ENCODE measurements around the gene GATAD2B.

The GATAD2B gene

GRCh38 chr1:153938996-153939395, 16.2 kb upstream of the GATAD2B start:
- Histone ChIP-seq H3K36me3 (ENCODE audit: control insufficient read depth, insufficient read depth, low read length) (peaks cover 84% of the 10 kb centered on the region), H3K4me3 (ENCODE audit: low read depth, low read length) (no peak overlapping the region), H3K4me1 (ENCODE audit: control insufficient read depth, insufficient read depth, low read length) (no peaks in the 10 kb centered on the region)

GRCh38 chr1:153937331-153937730, 14.6 kb upstream of the GATAD2B start:
- H3K36me3 ChIP-seq (ENCODE audit: control insufficient read depth, insufficient read depth, low read length) = peaks cover 88% of the 10 kb centered on the region
- H3K27me3 ChIP-seq (ENCODE audit: control insufficient read depth, insufficient read depth, low read length) = no peaks in the 10 kb centered on the region
- H3K4me3 ChIP-seq (ENCODE audit: low read depth, low read length) = no peak overlapping the region
- no peaks in the 10 kb centered on the region for H3K4me1 ChIP-seq (ENCODE audit: control insufficient read depth, insufficient read depth, low read length)
- H3K27ac ChIP-seq (ENCODE audit: low read depth, low read length) = no peak overlapping the region
- no peak overlapping the region for H3K9ac ChIP-seq (ENCODE audit: low read depth, low read length)
- H3K9me3 ChIP-seq (ENCODE audit: control insufficient read depth, insufficient read depth, low read length) = no peaks in the 10 kb centered on the region

More at GRCh38 chr1:153938996-153939395, 16.2 kb upstream of the GATAD2B start:
- Histone ChIP-seq H3K9ac (ENCODE audit: low read depth, low read length) (no peak overlapping the region), H3K9me3 (ENCODE audit: control insufficient read depth, insufficient read depth, low read length) (no peaks in the 10 kb centered on the region), H3K27ac (ENCODE audit: low read depth, low read length) (no peak overlapping the region), H3K27me3 (ENCODE audit: control insufficient read depth, insufficient read depth, low read length) (no peaks in the 10 kb centered on the region)

- Histone ChIP-seq H3K36me3 (ENCODE audit: control insufficient read depth, insufficient read depth, low read length) (peaks cover 86% of the 10 kb centered on the region), H3K27me3 (ENCODE audit: control insufficient read depth, insufficient read depth, low read length) (no peaks in the 10 kb centered on the region), H3K9me3 (ENCODE audit: control insufficient read depth, insufficient read depth, low read length) (no peaks in the 10 kb centered on the region), H3K4me1 (ENCODE audit: control insufficient read depth, insufficient read depth, low read length) (no peaks in the 10 kb centered on the region), H3K9ac (ENCODE audit: low read depth, low read length) (no peak overlapping the region), H3K4me3 (ENCODE audit: low read depth, low read length) (no peak overlapping the region), H3K27ac (ENCODE audit: low read depth, low read length) (no peak overlapping the region)
These were observed 13.4 kb upstream of the GATAD2B start for GRCh38 chr1:153936011-153936802.

GRCh38 chr1:153934746-153935145, 12.0 kb upstream of the GATAD2B start:
- H3K27me3 ChIP-seq (ENCODE audit: control insufficient read depth, insufficient read depth, low read length) = no peaks in the 10 kb centered on the region
- no peak overlapping the region for H3K9ac ChIP-seq (ENCODE audit: low read depth, low read length)
- no peak overlapping the region for H3K4me3 ChIP-seq (ENCODE audit: low read depth, low read length)
- peaks cover 86% of the 10 kb centered on the region for H3K36me3 ChIP-seq (ENCODE audit: control insufficient read depth, insufficient read depth, low read length)
- no peaks in the 10 kb centered on the region for H3K4me1 ChIP-seq (ENCODE audit: control insufficient read depth, insufficient read depth, low read length)
- no peak overlapping the region for H3K27ac ChIP-seq (ENCODE audit: low read depth, low read length)
- no peaks in the 10 kb centered on the region for H3K9me3 ChIP-seq (ENCODE audit: control insufficient read depth, insufficient read depth, low read length)

- Histone ChIP-seq H3K27ac (ENCODE audit: low read depth, low read length) (no peak overlapping the region), H3K9ac (ENCODE audit: low read depth, low read length) (no peak overlapping the region), H3K27me3 (ENCODE audit: control insufficient read depth, insufficient read depth, low read length) (no peaks in the 10 kb centered on the region), H3K4me3 (ENCODE audit: low read depth, low read length) (no peak overlapping the region), H3K4me1 (ENCODE audit: control insufficient read depth, insufficient read depth, low read length) (no peaks in the 10 kb centered on the region), H3K36me3 (ENCODE audit: control insufficient read depth, insufficient read depth, low read length) (peaks cover 85% of the 10 kb centered on the region), H3K9me3 (ENCODE audit: control insufficient read depth, insufficient read depth, low read length) (no peaks in the 10 kb centered on the region)
These were observed 11.2 kb upstream of the GATAD2B start for GRCh38 chr1:153933955-153934354.

- Histone ChIP-seq H3K27ac (ENCODE audit: low read depth, low read length) (no peak overlapping the region), H3K4me3 (ENCODE audit: low read depth, low read length) (no peak overlapping the region), H3K9ac (ENCODE audit: low read depth, low read length) (no peak overlapping the region), H3K9me3 (ENCODE audit: control insufficient read depth, insufficient read depth, low read length) (no peaks in the 10 kb centered on the region), H3K27me3 (ENCODE audit: control insufficient read depth, insufficient read depth, low read length) (no peaks in the 10 kb centered on the region), H3K36me3 (ENCODE audit: control insufficient read depth, insufficient read depth, low read length) (peaks cover 81% of the 10 kb centered on the region), H3K4me1 (ENCODE audit: control insufficient read depth, insufficient read depth, low read length) (no peaks in the 10 kb centered on the region)
These were observed 10.7 kb upstream of the GATAD2B start for GRCh38 chr1:153933430-153933829.

DNA sequence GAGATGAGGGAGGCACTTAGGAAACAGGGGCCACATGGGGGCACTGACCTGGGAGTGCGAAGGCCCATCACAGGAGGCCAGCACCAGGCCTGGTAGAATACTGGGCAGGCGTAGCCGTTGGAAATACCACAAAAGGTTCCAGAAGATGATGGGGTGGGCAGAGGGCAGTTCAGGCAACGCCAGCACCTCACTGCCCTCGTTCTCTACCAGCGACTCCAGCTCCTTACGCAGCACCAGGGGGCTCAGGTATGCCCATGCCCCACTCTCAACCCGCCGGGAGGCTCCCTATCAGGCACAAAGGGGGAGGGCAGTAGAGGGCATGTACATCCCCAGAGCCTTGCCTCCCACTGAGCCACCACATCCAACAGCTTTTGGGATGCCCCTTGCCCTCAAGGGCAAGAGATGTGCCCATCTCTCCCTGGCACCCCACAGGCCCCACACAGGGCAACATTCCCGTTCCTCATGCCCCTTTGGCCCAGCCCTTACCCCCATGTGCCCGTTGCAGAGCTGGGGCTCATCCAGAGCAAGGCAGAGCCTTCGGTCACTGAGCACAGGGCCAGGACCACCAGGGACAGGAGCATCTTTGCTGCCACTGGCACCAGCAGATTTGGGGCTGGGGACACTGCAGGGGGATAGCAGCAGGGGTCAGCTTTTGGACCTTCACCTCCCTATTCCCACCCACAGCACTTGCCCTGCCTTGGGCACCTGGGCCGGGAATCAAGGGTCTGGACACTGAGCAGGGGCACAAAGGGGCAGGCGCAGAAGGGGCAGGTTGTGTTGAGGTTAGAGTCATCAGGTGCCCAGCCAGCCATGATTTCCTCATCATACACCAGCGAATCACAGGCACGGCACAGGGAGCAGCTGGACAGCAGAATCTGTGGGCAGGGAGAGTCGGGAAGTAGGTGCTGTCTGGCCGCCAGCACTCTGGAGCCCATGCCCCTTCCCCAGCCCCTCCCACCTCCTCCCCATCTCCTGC, 9.7 kb upstream of the GATAD2B start:
- peaks cover 76% of the 10 kb centered on the region for H3K36me3 ChIP-seq (ENCODE audit: control insufficient read depth, insufficient read depth, low read length)
- no peak overlapping the region for H3K9ac ChIP-seq (ENCODE audit: low read depth, low read length)
- no peak overlapping the region for H3K4me3 ChIP-seq (ENCODE audit: low read depth, low read length)
- no peak overlapping the region for H3K27ac ChIP-seq (ENCODE audit: low read depth, low read length)
- H3K27me3 ChIP-seq (ENCODE audit: control insufficient read depth, insufficient read depth, low read length) = no peaks in the 10 kb centered on the region
- H3K9me3 ChIP-seq (ENCODE audit: control insufficient read depth, insufficient read depth, low read length) = no peaks in the 10 kb centered on the region
- H3K4me1 ChIP-seq (ENCODE audit: control insufficient read depth, insufficient read depth, low read length) = no peaks in the 10 kb centered on the region

- H3K4me3 ChIP-seq (ENCODE audit: low read depth, low read length) = no peak overlapping the region
- H3K9ac ChIP-seq (ENCODE audit: low read depth, low read length) = no peak overlapping the region
- H3K9me3 ChIP-seq (ENCODE audit: control insufficient read depth, insufficient read depth, low read length) = no peaks in the 10 kb centered on the region
- H3K36me3 ChIP-seq (ENCODE audit: control insufficient read depth, insufficient read depth, low read length) = peaks cover 56% of the 10 kb centered on the region
- no peaks in the 10 kb centered on the region for H3K27me3 ChIP-seq (ENCODE audit: control insufficient read depth, insufficient read depth, low read length)
- no peaks in the 10 kb centered on the region for H3K4me1 ChIP-seq (ENCODE audit: control insufficient read depth, insufficient read depth, low read length)
- H3K27ac ChIP-seq (ENCODE audit: low read depth, low read length) = no peak overlapping the region
These were observed 7.5 kb upstream of the GATAD2B start for GRCh38 chr1:153929981-153930948.

GRCh38 chr1:153929426-153929825, 6.7 kb upstream of the GATAD2B start:
- Histone ChIP-seq H3K4me3 (ENCODE audit: low read depth, low read length) (no peak overlapping the region), H3K27me3 (ENCODE audit: control insufficient read depth, insufficient read depth, low read length) (no peaks in the 10 kb centered on the region), H3K9ac (ENCODE audit: low read depth, low read length) (no peak overlapping the region), H3K27ac (ENCODE audit: low read depth, low read length) (no peak overlapping the region), H3K9me3 (ENCODE audit: control insufficient read depth, insufficient read depth, low read length) (no peaks in the 10 kb centered on the region), H3K4me1 (ENCODE audit: control insufficient read depth, insufficient read depth, low read length) (no peaks in the 10 kb centered on the region), H3K36me3 (ENCODE audit: control insufficient read depth, insufficient read depth, low read length) (peaks cover 48% of the 10 kb centered on the region)

DNA sequence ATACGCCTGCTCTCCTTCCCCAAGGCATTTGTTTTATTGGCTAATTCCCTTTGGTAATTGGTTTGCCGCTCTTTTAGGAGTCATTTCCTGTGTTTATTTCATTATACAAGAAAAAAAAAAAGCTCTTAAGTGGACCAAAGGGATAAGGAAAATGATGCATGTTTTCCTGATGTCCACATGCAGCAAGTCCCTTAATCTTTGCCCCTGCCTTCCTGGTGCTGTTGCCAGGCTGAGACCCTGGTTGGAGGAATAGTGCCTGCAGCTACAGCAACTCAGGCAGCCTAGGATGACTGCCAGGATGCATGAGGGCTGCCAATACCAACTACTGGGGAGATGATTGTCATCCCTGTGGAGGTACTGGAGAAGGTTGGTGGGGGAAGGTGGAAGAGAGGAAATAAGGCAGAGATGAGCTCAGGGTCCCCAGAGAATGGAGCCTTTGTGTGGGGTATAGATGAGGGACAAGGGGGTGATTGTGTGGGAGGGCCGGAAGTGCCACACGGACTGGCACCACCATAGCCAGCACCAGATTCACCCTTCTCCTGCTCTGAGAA, 6.1 kb upstream of the GATAD2B start:
- H3K27me3 ChIP-seq (ENCODE audit: control insufficient read depth, insufficient read depth, low read length) = no peaks in the 10 kb centered on the region
- H3K9ac ChIP-seq (ENCODE audit: low read depth, low read length) = no peak overlapping the region
- H3K4me3 ChIP-seq (ENCODE audit: low read depth, low read length) = no peak overlapping the region
- H3K9me3 ChIP-seq (ENCODE audit: control insufficient read depth, insufficient read depth, low read length) = no peaks in the 10 kb centered on the region
- no peak overlapping the region for H3K27ac ChIP-seq (ENCODE audit: low read depth, low read length)
- H3K36me3 ChIP-seq (ENCODE audit: control insufficient read depth, insufficient read depth, low read length) = peaks cover 42% of the 10 kb centered on the region
- peaks cover 3% of the 10 kb centered on the region; the same call in 1 of the 2 replicates for H3K4me1 ChIP-seq (ENCODE audit: control insufficient read depth, insufficient read depth, low read length)
